Renal cortical epithelial cell (primary cell): ENCODE measurements around the gene DBNDD1. TPM values are rescaled to one million over a fixed set of nuclear protein-coding genes. Genes with fewer than 3 reads are reported as not detected.

ENCODE experiments used
- DNase-seq: peaks from one replicate; pipeline ENCODE4 v3.0.0-alpha.2; 2011; ENCODE audit warnings: low read depth
- total RNA-seq: library from RNA; depleted of rRNA; stranded (reverse); fragments of >200 nt; gene quantifications from 2 replicates; pipeline ENCODE4 v1.2.3, GENCODE V29; 2014

The DBNDD1 gene
- total RNA-seq, 1 donor from 2014 or later = 24.2 TPM

DNA sequence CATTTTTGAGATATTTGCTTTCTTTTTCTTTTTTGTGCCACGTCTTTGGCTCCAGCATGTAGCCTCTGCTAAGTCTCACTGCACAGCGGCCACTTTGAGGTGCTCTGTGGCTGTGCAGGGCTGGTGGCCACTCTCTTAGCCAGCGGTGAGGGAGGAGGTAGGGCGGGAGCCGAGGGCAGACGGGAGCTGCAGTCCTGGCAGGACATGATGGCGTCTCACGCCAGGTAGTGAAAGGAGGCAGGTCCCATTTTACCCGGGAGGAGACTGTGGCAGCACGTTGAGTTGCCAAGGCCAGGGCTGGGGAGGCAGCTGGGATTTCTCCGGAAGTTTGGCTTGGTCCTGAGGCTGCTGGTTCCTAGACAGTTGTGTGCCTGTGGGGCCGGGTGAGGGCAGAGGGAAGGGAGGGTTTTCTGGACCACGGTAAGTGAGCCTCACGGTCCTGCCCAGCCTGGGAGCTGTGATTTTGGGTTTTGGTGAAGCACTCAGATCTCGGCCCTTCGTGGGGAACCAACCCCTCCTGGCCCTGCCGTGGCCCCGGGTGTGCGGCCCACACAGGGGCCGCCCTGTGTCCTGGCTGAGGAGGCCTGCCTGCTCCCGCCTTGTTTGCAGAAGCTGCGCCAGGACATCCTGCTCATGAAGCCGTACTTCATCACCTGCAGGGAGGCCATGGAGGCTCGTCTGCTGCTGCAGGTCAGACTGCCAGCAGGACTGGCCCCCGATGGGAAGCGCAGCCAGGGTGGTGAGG is 56.3 kb downstream of the DBNDD1 start:
- no peak for DNase-seq

DNA sequence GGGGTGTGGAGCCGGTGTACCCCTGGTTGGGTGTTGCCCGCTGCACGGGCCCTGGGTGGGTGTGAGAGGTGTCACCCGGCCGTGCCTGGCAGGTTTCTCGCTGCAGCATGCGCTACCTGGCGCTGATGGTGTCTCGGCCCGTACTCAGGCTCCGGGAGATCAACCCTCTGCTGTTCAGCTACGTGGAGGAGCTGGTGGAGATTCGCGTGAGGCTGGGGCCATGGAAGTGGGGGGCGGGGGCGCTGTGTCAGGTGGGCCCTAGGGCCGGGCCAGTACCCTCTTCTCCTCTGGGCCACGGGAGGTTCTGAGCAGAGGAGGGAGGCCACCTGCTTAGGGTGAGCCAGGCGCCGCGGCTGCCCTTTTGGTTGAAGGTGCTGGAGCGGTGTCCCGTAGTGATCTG is 57.3 kb downstream of the DBNDD1 start:
- no peak for DNase-seq

DNA sequence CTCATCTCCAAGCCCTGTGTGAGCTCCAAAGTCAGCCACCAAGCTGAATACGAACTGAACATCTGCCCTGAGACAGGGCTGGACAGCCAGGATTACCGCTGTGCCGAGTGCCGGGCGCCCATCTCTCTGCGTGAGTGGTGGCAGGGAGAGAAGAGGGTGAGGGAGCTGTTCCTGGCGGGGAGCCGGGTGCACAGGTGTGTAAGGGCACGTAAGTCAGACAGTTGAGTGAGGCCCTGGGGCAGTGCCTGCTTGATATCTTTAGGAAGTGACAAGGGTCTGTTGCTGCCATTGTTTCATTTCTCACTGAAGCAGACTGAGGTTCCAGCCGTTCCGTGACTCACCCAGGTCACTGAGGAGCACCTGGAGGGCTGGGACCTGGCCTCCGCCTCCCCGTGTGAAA is 58.3 kb downstream of the DBNDD1 start:
- DNase-seq = no peak

DNA sequence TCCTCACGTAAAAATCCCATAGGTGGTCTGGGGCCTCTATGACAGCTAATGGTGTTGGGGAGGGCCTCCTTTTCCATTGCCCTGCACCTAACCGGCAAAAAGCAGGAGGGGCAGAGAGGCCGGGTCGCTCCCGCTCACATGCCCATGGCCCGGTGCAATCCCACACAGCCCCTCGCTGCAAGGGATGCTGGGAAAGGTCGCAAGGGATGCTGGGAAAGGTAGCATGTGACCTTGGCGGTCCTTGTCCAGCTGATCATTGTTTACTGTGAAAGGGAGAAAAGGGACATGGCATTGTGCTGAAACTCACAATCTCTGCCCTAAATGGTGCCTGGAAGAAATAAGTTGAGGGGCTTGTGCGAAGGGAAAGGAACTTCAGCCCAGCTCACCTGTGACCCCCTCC is 60.7 kb downstream of the DBNDD1 start:
- DNase-seq = no peak

DNA sequence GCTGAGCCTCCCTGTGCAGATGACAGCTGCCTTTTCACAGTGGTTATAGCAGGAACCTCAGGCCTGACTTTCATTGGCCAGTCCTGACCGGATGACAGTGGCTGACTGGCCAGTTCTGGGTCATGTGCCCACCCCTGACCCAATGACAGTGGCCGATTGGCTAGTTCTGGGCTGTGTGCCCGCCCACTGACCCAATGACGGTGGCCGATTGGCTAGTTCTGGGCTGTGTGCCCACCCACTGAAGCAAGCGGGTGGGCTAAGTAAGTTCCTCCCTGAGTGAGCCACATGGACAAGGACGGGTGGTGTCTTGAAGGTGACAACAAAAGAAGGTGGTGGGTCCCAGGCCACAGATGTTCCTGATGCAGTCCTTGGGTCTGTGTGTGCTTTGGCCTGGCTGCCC is 61.2 kb downstream of the DBNDD1 start:
- no peak for DNase-seq

DNA sequence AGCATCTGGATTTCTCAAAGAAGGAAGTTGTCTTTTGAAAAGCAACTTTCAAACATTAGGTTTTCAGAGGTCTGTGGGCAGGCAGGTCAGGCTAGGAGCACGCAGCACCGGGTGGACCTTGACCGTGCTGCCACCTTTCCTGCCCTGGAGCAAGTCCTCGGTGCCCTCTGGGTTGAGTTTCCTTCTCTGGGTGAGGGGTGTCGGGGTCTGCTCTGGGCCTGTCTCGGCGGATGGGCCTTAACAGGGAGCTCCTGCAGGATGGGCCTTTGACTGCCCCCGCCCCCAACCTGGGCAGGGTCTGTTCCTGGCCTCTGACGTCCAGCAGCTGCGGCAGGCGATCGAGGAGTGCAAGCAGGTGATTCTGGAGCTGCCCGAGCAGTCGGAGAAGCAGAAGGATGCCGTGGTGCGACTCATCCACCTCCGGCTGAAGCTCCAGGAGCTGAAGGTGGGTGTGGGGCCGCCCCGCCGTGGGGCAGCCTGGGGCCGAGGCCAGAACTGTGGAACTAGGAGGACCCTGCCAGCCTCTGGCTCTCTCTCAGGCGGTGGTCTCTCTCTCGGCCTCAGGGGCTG is 62.0 kb downstream of the DBNDD1 start:
- no peak for DNase-seq

DNA sequence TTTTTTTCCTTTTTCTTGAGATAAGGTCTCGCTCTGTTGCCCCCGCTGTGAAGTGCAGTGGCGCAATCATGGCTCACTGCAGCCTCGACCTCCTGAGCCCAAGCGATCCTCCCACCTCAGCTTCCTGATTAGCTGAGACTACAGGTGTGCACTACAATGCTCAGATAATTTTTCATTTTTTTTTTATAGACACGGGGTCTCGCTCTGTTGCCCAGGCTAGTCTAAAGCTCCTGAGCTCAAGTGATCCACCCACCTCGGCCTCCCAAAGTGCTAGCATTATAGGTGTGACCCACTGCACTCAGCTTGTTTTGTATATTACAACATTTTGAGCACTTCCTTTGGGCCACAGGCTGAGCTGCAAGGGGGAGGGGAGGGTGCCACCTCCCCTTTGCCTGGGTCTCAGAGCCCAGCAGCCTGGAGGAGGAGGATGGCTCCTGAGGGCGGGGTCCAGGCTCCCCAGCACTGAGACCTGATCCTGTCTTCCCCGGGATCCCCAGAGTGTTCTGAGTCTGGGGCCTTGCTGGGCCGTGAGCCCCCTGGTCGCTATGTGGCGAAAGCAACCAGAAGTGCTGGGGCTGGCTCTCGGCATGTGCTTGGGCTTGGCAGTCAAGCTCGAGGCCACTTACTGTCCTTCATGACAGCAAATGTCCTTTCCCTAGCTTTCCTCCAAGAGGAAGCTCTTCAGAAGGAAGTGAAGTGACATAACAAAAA is 62.6 kb downstream of the DBNDD1 start:
- no peak for DNase-seq

DNA sequence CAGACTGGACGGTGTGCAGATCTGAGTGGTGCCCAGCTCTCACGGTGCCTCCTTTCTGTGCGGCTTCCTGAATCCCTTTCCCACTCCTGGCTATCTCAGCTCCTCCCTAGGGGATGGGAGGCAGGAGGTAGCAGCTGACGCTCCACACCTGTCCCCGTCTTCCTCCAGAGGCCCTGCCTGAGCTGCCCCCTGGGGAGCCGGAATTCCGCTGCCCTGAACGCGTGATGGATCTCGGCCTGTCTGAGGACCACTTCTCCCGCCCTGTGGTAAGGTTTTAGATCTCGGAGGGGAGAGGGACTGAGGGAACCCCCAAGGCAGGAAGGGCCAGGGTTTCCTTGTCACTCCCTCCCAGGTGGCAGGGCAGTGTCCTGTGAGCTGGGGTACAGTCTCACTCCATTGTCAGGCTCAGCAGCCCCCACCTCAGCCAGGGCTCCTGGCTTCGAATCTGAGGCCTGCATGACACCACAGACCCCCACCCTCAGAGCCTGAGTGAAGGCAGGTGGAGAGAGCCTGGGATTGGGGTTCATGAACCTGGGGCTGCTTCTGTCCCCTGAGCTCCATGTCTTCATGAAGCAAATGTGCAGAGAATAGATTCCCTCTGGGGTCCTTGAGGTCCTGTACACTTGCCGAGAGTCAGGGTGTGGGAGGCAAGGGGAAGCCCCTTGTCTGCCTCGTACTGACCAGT is 64.1 kb downstream of the DBNDD1 start:
- DNase-seq = no peak

Other genes with a start within 250 kb of the DBNDD1 start
- gene FANCA, start 202.8 kb downstream of the DBNDD1 start, total RNA-seq = 3.6 and 13.0 TPM in 2 replicates
- gene SPIRE2, start 191.0 kb downstream of the DBNDD1 start, total RNA-seq = 1.4 and 6.0 TPM in 2 replicates
- 155 and 178 TPM in 2 replicates for gene TCF25, start 145.9 kb downstream of the DBNDD1 start, total RNA-seq
- 2.3 and 9.3 TPM in 2 replicates for gene MC1R, start 100.6 kb downstream of the DBNDD1 start, total RNA-seq
- 368 and 1,261 TPM in 2 replicates for gene TUBB3, start 96.1 kb downstream of the DBNDD1 start, total RNA-seq
- gene DEF8, start 70.7 kb downstream of the DBNDD1 start, total RNA-seq = 84.7 and 105 TPM in 2 replicates
- gene PRDM7, start 57.9 kb upstream of the DBNDD1 start, total RNA-seq = not detected in 2 replicates